ENCODE measurements around the gene CFAP251. TPM values are rescaled to one million over a fixed set of nuclear protein-coding genes. Genes with fewer than 3 reads are reported as not detected.
"Not testable (repeated sequence)": the region's sequence is repeated elsewhere in the genome, so short reads cannot be mapped to it uniquely, and the experiment has no call there.

CFAP251 gene
- total RNA-seq, 1 donor from 2014 or later, result 0.92 TPM

GRCh38 chr12:122036153-122036552 is 117.8 kb downstream of the CFAP251 start:
- ATAC-seq, result no peak
- no peak for DNase-seq
- intact Hi-C loops (cut with micrococcal nuclease), result no loop called here

GRCh38 chr12:122040579-122041386 is 122.4 kb downstream of the CFAP251 start:
- DNase-seq (no peak), ATAC-seq (no peak)
- intact Hi-C loops (cut with micrococcal nuclease), result no loop called here

GRCh38 chr12:122041458-122041857 is 123.1 kb downstream of the CFAP251 start:
- intact Hi-C loops (cut with micrococcal nuclease); DNase-seq; ATAC-seq: not testable (repeated sequence)

- intact Hi-C loops (cut with micrococcal nuclease), result no loop called here
- ATAC-seq, result no peak
- no peak for DNase-seq
Observed at GRCh38 chr12:122042910-122043309, 124.5 kb downstream of the CFAP251 start.

GRCh38 chr12:122043476-122043875 is 125.1 kb downstream of the CFAP251 start:
- intact Hi-C loops (cut with micrococcal nuclease), result no loop called here
- ATAC-seq (no peak), DNase-seq (no peak)

- no peak for DNase-seq
- no peak for ATAC-seq
- intact Hi-C loops (cut with micrococcal nuclease), result no loop called here
Observed at GRCh38 chr12:122045262-122045661, 126.9 kb downstream of the CFAP251 start.

GRCh38 chr12:122046145-122046544 is 127.8 kb downstream of the CFAP251 start:
- DNase-seq (no peak), ATAC-seq (no peak)
- intact Hi-C loops (cut with micrococcal nuclease), result no loop called here

GRCh38 chr12:122048151-122048550 is 129.8 kb downstream of the CFAP251 start:
- intact Hi-C loops (cut with micrococcal nuclease), result no loop called here
- ATAC-seq, result no peak

DNA sequence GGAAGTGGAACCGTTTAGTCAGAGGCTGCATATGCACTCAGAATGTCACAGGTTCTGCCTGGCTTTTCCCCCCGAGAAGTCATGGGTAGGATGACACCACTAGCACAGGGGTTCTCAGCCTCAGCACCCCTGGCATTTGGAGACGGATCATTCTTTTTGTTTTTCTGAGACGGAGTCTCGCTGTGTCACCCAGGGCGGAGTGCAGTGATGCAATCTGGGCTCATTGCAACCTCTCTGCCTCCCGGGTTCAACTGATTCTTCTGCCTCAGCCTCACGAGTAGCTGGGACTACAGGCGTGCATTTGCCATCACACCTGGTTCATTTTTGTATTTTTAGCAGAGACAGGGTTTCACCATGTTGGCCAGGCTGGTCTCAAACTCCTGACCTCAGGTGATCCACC is 131.4 kb downstream of the CFAP251 start:
- no peak for ATAC-seq
- no peak for DNase-seq
- intact Hi-C loops (cut with micrococcal nuclease), result loop anchor here (5.0 kb wide), 1 partner anchor 72 kb away; no protein-coding TSS in a partner anchor

More at GRCh38 chr12:122048151-122048550, 129.8 kb downstream of the CFAP251 start:
- DNase-seq, result no peak

GRCh38 chr12:122050706-122051105 is 132.3 kb downstream of the CFAP251 start:
- DNase-seq (no peak), ATAC-seq (no peak)
- intact Hi-C loops (cut with micrococcal nuclease), result loop anchor here (5.0 kb wide), 1 partner anchor 72 kb away; no protein-coding TSS in a partner anchor

DNA sequence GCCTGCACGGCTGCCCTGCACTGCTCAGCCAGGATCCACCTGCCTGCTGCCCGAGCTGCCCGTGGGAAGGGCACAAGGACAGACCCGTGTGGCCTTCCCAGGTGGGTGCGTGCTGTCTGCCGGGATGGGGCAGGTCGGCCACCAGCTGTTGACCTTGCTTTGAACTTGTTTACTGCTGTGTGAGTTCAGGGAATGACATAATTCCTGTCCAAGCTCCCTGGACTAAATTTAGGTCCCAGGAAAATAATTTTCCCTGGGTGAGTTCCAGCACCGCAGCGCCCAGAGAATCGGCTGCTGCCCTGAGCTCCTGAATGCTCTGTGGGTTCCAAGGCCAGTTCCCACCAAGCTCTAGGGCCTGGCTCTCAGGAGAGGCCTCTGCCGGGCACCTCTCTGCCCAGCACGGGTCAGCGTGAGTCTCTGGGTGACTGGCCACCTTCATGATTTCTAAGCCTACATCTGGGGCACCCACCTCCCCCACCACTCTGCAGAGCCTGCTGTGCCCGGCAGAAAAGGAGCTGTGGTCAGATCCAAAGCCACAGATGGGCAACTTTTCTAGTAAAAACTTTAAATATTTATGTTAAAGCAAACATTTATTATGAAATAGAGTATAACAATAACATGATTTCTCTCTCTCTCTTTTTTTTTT is 133.0 kb downstream of the CFAP251 start:
- intact Hi-C loops (cut with micrococcal nuclease), result loop anchor here (5.0 kb wide), 1 partner anchor 71 kb away; no protein-coding TSS in a partner anchor
- DNase-seq (peak; percentile 67), ATAC-seq (peak; percentile 85)

GRCh38 chr12:122052285-122052684 is 133.9 kb downstream of the CFAP251 start:
- DNase-seq (no peak), ATAC-seq (no peak)
- intact Hi-C loops (cut with micrococcal nuclease), result loop anchor here (5.0 kb wide), 1 partner anchor 70 kb away; no protein-coding TSS in a partner anchor

Other genes with a start within 250 kb of the CFAP251 start
- gene MORN3, start 248.9 kb upstream of the CFAP251 start, total RNA-seq, result not detected
- 9.9 TPM for gene TMEM120B, start 205.8 kb upstream of the CFAP251 start, total RNA-seq
- 48.3 TPM for gene RHOF, start 124.9 kb upstream of the CFAP251 start, total RNA-seq
- 9.0 TPM for gene SETD1B, start 114.6 kb upstream of the CFAP251 start, total RNA-seq
- 2.2 TPM for gene HPD, start 59.7 kb upstream of the CFAP251 start, total RNA-seq
- 30.3 TPM for gene PSMD9, start 29.8 kb upstream of the CFAP251 start, total RNA-seq
- gene BCL7A, start 103.3 kb downstream of the CFAP251 start, total RNA-seq, result 17.5 TPM
- gene MLXIP, start 160.2 kb downstream of the CFAP251 start, total RNA-seq, result 30.2 TPM

Data from left ventricle myocardium superior (tissue), 1 donor.